Epithelial cell of proximal tubule (primary cell): ENCODE data around the gene ACMSD. TPM values are rescaled to one million over a fixed set of nuclear protein-coding genes. Genes with fewer than 3 reads are reported as not detected.

Experiments used
- DNase-seq: peaks from one replicate; pipeline ENCODE4 v3.0.0-alpha.2; 2011; ENCODE audit warnings: low read depth
- H3K4me3 ChIP-seq: 2 replicates; pipeline ENCODE4 v1.5.1; 2011; ENCODE audit warnings: low read depth, mild to moderate bottlenecking, low read length
- total RNA-seq: library from RNA; depleted of rRNA; stranded (reverse); fragments of >200 nt; gene quantifications from 2 replicates; pipeline ENCODE4 v1.2.3, GENCODE V29; 2015
- TF ChIP-seq, protein P1 (sequence below): conservative IDR thresholded peaks from 2 replicates; pipeline ENCODE4 v1.5.1; 2012; ENCODE audit warnings: low read depth, mild to moderate bottlenecking, low read length

ACMSD gene
- total RNA-seq, 1 donor from 2014 or later = 0.23 TPM

DNA sequence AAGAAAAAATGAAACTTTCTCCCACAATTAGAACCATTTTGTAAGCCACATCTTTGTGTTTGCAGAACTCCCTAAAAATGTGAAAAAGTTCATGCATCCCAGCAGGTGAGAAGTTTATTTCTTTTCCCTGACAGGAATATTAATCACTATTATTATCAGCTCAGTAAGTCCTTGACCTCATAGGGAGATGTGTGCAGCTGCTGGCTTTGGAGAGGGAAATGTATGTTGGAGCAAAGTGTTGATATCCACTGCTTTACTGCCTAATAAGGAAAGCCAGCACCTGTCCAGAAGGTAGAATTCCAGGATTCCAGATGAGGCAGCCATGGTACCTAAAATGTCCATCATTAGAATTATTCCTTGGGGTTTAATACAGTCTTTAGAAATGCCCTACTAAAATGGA lies 44.4 kb downstream of the ACMSD start:
- no peak overlapping the region for H3K4me3 ChIP-seq
- DNase-seq = no peak
- TF ChIP-seq, protein P1, sequence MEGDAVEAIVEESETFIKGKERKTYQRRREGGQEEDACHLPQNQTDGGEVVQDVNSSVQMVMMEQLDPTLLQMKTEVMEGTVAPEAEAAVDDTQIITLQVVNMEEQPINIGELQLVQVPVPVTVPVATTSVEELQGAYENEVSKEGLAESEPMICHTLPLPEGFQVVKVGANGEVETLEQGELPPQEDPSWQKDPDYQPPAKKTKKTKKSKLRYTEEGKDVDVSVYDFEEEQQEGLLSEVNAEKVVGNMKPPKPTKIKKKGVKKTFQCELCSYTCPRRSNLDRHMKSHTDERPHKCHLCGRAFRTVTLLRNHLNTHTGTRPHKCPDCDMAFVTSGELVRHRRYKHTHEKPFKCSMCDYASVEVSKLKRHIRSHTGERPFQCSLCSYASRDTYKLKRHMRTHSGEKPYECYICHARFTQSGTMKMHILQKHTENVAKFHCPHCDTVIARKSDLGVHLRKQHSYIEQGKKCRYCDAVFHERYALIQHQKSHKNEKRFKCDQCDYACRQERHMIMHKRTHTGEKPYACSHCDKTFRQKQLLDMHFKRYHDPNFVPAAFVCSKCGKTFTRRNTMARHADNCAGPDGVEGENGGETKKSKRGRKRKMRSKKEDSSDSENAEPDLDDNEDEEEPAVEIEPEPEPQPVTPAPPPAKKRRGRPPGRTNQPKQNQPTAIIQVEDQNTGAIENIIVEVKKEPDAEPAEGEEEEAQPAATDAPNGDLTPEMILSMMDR = no peak

DNA sequence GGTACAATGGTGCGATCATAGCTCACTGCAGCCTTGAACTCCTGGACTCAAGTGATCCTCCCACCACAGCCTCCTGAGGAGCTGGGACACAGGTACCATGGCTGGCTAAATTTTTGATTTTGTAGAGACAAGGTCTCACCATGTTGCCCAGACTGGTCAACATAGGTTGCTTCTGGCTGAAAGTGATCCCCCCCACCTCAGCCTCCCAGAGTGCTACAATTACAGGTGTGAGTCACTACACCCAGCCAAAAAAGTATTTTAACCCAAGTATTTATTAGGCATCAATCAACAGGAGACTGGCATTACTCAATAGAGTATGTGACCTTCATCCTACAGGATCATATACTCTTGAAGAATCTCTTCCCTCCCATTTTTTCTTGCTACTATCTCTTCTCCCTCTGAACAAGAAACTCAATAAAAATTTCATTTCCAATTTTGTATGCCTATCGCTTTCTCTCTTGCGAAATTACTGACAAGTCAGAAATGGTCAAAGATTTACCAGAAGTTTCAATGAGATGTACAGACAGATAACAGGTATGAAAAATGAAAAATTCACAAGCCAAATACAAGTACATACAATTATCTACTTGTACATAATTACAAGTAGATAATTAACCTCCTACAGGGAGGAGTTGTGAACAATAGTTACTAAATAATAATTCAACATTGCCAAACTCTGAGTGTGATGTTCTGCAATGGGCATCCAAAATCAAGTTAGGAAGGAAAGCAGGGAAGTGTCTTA lies 45.3 kb downstream of the ACMSD start:
- TF ChIP-seq, protein P1 = no peak
- no peak for DNase-seq
- no peak overlapping the region for H3K4me3 ChIP-seq

DNA sequence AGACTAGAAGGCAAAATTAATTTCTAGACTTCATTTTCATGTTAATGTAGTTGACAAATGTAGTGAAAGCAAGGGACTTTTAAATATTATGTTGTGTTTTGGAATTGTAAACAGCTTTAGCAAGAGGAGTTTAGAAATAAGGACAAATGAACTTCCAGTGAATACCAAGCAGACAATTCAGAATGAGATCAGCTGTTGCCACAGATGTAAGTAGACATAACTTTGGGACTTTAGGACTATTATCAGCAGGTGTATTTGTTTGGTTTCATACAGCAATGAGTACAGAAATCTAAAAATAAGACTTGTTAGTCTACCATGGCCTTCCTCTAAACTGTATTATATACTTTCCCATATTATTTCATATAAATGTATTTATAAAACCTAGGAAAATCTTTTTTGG lies 46.0 kb downstream of the ACMSD start:
- TF ChIP-seq, protein P1 = no peak
- DNase-seq = no peak

DNA sequence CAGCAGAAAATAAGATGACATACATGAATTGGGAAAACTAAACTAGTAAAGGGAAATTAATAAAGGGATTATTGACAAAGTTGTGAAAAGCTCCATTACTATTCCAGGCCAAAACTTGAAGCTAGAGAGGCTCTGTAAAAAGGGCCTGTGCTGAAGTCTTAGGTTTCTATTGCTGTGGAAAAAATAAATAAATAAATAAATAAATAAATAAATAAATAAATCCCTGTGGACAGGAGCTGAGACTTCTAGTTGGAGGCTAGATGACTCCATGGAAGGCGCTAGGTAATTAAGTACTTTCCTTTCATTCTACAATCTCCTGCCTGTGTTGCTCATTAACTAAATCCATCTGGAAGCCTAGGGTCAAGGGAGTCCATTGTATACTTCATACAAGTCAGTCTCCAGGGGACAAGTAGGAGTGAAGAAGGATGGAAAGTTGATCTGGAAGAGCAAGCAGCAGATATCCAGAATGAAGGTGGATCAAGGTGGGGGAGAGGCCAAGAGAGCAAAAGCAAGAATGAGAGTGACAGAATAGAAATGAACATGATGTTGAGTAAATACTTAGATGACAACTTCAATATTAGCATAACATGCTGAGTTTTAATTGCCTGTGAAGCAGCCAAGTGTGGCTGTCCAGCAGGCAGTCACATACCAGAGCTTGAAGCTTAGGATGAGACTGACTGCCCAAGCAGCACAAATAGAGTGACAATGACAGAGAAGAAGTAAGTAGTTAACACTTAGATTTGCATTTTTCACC lies 54.0 kb downstream of the ACMSD start:
- TF ChIP-seq, protein P1 = no peak
- DNase-seq = no peak
- no peak overlapping the region for H3K4me3 ChIP-seq

More for the DNA sequence above, 46.0 kb downstream of the ACMSD start:
- H3K4me3 ChIP-seq = no peak overlapping the region

DNA sequence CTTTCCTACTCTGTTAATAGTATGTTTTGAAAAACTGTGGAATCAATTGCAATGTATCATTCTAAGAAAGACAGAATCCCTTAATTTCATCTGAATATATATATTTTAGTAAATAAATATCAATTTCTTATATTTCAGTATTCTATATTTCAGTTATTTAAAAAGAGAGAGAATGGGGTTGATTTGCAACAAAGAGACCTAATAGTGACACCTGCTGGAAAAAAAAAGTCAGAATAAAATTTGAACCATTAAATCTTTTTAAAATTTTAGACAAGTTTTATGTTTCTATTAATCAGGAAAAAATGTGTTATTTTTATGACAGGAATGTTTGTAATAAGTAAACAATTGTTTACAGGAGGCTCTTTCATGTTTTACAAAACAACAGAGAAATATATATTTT lies 59.5 kb downstream of the ACMSD start:
- no peak overlapping the region for H3K4me3 ChIP-seq
- TF ChIP-seq, protein P1 = peak; percentile 46
- DNase-seq = no peak

DNA sequence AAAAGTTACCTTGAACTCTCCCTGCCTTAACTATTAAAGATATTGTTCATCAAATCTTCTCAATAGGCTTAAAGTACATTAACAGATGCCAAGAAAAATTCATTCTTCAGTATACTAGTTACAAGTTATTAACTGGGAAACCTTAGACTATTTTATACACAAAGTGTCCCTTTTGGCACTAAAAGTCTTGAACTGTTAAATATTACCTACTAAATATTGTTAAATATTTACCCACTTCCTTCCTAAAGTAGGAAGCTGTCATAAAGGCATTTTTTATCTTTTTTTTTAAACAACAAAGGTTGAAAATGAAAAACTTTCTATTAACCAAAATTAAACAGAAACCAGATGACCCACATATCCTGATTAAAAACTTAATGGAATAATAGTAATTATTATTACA lies 60.8 kb downstream of the ACMSD start:
- DNase-seq = no peak
- TF ChIP-seq, protein P1 = no peak
- no peak overlapping the region for H3K4me3 ChIP-seq
